NCI-H1436 treated with DMSO at 0.1 percent for 48 hours (cell line): ENCODE measurements around the gene HS6ST3.

Source experiments
- DNase-seq: peaks from one replicate; lab custom pipeline; 2025; lab: John Stamatoyannopoulos, UW

The HS6ST3 gene

DNA sequence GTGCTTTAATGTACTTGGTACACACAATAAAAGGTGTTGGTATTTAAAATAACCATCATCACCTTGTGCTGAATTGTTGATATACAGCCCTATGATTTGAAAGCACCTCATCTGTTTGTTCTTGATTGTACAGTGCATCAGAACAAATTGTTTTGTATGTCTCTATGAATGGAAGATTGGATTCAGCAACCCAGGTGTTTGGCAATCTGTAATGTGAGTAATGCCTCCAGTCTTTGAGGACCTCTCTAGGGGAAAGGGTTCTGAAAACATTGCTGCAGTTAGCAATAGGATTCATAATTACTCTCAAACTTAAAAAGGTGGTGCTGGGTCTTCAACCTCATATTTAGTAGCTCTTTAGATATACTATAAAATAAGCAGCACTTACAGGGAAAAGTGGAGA, 562.6 kb downstream of the HS6ST3 start:
- DNase-seq: peak; percentile 36

DNA sequence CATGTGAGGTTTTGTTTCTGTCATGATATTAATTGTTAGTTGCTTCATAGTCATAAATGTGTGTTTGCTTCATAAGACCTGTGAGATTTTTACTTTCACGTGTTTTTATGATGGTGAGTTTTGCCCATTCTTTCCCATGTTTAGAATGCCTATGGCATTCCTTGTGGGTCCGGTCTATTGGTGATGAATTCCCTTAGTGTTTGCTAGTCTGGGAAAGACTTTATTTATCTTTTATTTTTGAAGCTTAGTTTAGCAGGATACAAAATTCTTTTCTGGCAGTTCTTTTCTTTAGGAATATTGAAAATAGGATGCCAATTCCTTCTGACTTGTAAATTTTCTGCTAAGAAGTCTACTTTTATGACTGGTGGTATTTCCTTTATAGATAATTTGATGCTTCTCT, 571.7 kb downstream of the HS6ST3 start:
- DNase-seq: no peak

- no peak for DNase-seq
Observed at GRCh38 chr13:96662036-96662435, 572.1 kb downstream of the HS6ST3 start.

GRCh38 chr13:96667294-96668018, 577.5 kb downstream of the HS6ST3 start:
- DNase-seq: no peak

DNA sequence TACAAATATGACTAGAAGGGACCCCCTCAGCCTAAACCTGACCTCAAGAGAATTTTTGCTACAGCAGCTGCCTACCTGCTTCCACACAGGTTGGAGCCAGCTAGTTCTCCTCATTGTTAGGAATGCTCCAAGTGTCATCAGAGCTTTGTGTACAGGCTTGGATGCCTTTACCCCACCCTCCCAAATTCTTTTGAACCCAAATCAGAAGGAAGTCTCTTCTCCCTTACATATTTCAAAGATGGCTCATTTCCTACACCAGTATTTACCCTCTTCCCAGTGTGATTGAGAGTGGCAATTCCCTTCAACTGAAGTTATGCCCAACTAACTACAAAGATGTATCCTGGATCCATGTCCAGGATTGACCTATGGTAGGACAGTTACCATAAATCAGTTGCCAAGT, 581.2 kb downstream of the HS6ST3 start:
- DNase-seq: no peak

- no peak for DNase-seq
Observed at GRCh38 chr13:96672016-96672415, 582.1 kb downstream of the HS6ST3 start.

- DNase-seq: no peak
Observed at GRCh38 chr13:96673825-96674224, 583.9 kb downstream of the HS6ST3 start.

GRCh38 chr13:96677029-96677428, 587.1 kb downstream of the HS6ST3 start:
- DNase-seq: no peak

- no peak for DNase-seq
Observed at GRCh38 chr13:96678801-96679200, 588.9 kb downstream of the HS6ST3 start.

- DNase-seq: no peak
Observed at GRCh38 chr13:96680898-96681297, 591.0 kb downstream of the HS6ST3 start.

DNA sequence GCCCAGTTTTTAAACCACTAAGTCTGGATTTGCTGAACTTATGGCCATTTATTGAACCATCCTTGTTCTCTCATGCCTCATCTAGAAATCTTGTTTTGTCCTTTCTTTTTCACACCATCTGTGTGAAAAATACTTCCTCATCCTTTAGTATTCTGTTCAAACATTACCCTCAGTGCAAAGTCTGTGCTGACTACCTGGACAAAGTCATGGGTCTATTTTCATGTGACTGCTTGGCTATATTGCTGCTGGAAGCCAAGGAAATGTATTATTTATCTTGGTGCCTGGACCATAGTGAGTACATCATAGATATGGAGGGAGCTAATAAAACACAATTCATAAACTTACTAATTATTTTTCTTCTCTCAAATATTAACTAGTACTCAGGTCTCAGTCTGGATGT, 591.9 kb downstream of the HS6ST3 start:
- no peak for DNase-seq

DNA sequence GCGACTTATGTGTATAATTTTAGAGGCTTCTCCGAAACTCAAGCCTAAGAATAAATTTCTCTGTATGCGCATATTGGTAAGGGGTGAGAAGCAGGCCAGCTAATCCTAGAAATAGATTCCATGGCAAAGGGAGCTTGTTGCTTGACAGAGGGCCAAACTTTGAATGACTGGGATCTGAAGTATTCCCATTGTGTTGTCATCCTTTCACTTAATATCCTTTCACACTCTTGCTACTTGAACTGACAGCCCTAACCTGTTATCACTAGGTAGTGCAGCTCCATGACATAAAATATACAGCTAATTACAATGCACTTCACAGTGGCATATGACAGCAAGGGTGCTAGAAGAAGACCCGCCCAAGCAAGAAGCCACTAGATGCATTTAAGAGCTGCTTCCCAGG, 594.6 kb downstream of the HS6ST3 start:
- no peak for DNase-seq

- DNase-seq: no peak
Observed at GRCh38 chr13:96684907-96685306, 595.0 kb downstream of the HS6ST3 start.

- no peak for DNase-seq
Observed at GRCh38 chr13:96686286-96686685, 596.4 kb downstream of the HS6ST3 start.

DNA sequence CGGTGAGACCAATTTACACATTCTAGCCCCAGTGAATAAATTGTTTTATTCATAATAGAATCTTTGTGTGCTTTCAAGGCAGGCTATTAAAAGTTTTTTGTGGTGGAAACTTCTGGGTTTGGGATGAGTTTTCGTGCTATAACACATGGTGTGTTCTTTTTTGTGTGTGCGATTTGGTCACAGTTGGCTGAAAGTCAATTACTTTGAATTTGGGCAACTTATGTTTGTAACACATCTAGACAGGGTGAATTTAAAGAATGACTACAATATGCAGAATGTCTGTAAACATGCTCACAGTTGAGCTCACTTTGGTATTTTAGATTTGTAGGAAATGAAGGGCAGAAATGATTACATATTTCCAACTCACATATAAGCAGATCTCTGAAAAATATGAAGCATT, 597.3 kb downstream of the HS6ST3 start:
- no peak for DNase-seq

- DNase-seq: no peak
Observed at GRCh38 chr13:96690998-96691397, 601.1 kb downstream of the HS6ST3 start.

- DNase-seq: no peak
Observed at GRCh38 chr13:96696389-96696900, 606.5 kb downstream of the HS6ST3 start.

GRCh38 chr13:96700657-96701056, 610.8 kb downstream of the HS6ST3 start:
- no peak for DNase-seq

GRCh38 chr13:96707146-96707545, 617.2 kb downstream of the HS6ST3 start:
- DNase-seq: no peak

- DNase-seq: no peak
Observed at GRCh38 chr13:96710166-96710862, 620.4 kb downstream of the HS6ST3 start.

DNA sequence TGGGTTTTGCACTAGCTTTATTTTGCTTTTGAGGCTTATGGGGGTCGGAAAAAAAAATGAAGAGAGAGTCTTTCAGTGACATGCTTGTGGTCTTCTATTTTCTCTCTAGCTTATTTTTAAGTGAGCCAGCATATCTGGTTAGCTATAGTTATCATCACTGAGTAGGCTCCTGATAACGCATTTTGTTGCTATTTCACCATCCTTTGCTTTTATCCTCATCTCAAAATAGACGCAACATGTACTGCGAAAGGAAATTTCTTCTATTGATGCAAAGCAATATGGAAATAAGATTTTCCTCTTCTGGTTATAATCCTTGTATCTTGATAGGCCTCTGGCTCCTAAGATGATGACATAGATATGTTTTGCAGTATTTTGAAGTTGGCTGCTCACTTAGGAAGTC, 630.5 kb downstream of the HS6ST3 start:
- DNase-seq: no peak

DNA sequence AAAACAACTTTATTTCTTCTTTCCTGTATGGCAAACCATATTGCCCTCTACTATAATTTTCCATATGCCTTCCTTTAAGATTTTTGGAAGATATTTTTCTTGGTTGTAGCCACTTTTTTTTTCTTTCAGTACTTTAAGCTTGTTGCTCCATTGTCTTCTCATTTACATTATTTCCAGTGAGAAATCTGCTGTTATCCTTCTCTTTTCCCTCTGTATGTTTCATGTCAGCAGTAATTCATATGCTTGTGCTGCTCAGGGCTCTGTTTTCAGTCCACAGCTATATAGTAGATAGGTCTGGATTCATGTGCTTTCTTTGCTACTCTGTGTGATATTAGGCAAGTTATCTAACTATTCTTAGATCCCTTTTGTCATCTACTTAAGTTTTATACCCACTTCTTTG, 636.7 kb downstream of the HS6ST3 start:
- DNase-seq: no peak

DNA sequence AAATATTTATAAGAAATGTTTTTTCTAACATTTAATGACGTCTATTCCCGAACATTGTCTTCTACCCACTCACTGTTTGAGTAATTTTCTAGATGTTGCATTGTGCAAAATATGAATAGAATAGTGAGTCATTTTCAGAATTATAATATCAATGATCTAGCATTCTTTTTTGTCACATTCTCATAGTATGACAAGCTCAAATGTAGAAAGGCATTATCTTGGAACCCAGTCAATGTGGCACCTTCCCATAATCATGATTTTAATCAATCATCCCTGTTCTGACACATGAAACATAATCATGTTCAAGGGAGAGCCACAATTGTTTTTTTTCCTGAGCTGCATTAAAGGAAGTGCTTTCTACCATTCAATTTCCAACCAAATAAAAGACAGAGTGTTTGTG, 638.6 kb downstream of the HS6ST3 start:
- no peak for DNase-seq

DNA sequence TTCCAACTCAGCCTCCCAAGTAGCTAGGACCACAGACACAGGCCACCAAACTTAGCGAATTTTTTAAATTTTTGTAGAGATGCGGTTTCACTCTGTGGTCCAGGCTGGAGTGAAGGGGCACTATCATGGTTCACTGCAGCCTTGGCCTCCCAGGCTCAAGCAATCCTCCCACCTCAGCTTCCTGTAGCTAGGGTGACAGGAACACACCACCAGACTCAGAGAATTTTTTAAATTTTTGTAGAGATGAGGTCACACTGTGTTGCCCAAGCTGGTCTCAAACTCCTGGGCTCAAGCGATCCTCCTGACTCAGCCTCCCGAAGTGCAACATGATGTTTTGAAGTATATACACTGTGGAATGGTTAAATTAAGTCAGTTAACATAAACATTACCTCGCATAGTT, 640.8 kb downstream of the HS6ST3 start:
- no peak for DNase-seq
